Measurements from ENCODE around the gene TMEM25.
"Not testable (repeated sequence)": the region's sequence is repeated elsewhere in the genome, so short reads cannot be mapped to it uniquely, and the experiment has no call there.

TMEM25 gene

DNA sequence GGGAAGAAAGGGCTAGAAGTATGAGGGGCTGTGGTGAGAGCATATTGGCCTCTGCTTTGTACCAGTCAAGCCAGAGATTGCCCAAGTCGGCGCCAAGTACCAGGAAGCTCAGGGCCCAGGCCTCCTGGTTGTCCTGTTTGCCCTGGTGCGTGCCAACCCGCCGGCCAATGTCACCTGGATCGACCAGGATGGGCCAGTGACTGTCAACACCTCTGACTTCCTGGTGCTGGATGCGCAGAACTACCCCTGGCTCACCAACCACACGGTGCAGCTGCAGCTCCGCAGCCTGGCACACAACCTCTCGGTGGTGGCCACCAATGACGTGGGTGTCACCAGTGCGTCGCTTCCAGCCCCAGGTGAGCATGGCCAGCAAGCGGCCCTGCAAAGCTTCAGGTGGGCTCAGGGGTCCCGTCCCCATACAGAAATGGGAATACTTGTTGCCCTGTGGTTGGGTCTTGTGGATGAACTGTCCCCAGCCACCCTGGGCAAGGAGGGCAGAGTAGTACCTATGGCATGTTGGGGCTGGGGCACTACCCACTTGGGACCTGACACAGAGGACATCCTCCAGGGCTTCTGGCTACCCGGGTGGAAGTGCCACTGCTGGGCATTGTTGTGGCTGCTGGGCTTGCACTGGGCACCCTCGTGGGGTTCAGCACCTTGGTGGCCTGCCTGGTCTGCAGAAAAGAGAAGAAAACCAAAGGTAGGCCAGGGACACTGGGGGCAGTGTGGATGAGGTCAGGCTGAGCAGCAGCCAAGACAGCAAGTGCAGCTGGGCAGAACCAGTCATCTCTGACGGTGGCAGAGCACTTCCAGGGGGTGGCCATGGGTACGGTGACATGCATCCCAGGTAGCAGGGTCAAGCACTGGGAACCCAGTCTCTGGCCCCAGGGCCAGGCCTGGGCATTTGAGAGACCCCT is 2.1 kb downstream of the TMEM25 start:
- no peak for DNase-seq

GRCh38 chr11:118533769-118534729 is 3.1 kb downstream of the TMEM25 start:
- DNase-seq, result no peak

DNA sequence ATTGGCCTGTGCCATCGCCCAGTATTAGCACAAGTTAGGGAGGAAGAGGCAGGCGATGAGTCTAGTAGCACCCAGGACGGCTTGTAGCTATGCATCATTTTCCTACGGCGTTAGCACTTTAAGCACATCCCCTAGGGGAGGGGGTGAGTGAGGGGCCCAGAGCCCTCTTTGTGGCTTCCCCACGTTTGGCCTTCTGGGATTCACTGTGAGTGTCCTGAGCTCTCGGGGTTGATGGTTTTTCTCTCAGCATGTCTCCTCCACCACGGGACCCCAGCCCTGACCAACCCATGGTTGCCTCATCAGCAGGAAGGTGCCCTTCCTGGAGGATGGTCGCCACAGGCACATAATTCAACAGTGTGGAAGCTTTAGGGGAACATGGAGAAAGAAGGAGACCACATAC is 4.3 kb downstream of the TMEM25 start:
- DNase-seq, result no peak

- DNase-seq, result no peak
These were observed 5.7 kb downstream of the TMEM25 start for GRCh38 chr11:118536726-118537125.

GRCh38 chr11:118537409-118537980 is 6.5 kb downstream of the TMEM25 start:
- DNase-seq, result no peak

DNA sequence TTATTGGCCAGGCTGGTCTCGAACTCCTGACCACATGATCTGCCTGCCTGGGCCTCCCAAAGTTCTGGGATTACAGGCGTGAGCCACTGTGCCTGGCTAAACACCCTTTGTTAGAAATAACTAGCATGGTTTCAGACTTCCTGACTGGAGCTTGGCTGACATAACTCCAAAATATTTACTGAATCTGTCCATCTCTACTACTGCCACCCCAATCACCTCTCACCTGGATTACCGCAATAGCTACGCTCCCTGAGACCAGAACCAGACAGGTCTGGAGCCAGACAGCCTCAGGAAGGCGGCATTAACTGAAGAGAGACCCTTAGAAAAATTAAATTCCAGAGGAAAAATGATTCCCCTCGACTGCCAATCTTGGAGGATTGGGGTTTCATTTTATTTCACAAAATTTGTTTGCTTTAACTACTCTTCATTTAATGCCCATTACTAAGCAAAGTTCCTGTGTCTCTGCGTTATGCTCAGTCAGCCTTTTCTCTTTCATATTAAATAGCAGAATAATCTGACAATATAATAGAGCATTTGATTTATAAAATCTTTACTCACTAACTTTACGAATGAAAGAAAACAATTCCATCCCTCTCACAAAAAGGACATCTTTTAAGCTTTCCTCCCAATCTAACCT is 13.1 kb downstream of the TMEM25 start:
- DNase-seq, result no peak

- DNase-seq, result no peak
These were observed 13.6 kb downstream of the TMEM25 start for GRCh38 chr11:118544647-118545010.

DNA sequence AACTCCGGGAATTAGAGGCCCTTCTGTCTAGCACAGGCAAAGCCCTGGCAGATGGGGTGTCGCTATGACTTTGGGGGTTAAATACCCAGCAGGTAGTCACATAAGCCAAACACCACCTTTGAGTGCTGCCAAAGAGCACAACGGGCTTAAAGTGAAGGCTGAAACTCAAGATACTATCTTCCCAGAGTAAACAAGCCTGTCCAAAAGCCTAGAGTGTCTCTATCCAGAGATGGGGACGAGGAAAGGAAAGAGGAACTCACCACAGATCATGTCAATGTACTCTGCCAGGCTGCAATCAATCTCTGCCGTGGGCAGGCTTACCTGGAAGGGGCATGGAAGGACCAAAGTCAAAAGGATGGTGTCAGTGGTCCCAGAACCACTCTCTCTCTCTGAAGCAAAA is 14.5 kb downstream of the TMEM25 start:
- no peak for DNase-seq

- DNase-seq, result no peak
These were observed 16.1 kb downstream of the TMEM25 start for GRCh38 chr11:118547132-118547531.

GRCh38 chr11:118552341-118552740 is 21.3 kb downstream of the TMEM25 start:
- DNase-seq, result no peak

- no peak for DNase-seq
These were observed 29.8 kb downstream of the TMEM25 start for GRCh38 chr11:118560806-118561205.

GRCh38 chr11:118565051-118565450 is 34.1 kb downstream of the TMEM25 start:
- no peak for DNase-seq

GRCh38 chr11:118569670-118570069 is 38.7 kb downstream of the TMEM25 start:
- DNase-seq, result no peak

DNA sequence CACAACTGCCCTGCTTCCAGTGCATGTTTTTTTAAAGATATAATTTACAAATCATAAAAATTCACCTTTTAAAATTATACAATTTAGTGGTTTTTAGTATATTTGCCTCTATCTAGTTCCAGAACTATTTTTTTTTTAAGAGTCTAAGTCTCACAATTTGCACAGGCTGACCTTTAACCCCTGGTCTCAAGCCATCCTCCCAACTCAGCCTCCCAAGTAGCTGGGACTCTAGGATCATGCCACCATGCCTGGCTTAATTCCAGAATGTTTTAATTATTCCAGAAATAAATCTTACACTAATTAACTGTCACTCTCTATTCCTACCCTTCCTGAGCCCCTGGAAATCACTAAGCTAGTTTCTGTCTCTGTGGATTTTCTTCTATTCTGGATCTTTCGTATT is 39.8 kb downstream of the TMEM25 start:
- DNase-seq, result no peak

DNA sequence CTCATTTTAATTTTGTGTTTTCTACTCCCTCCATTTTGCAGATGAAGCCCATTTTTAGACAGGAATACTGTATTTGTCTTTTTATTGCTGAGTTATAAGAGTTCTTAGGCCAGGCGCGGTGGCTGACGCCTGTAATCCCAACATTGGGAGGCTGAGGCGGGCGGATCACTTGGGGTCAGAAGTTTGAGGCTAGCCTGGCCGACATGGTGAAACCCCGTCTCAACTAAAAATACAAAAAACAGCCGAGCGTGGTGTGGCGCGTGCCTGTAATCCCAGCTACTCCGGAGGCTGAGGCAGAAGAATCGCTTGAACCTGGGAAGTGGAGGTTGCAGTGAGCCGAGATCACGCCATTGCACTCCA is 40.7 kb downstream of the TMEM25 start:
- DNase-seq, result peak; percentile 21

GRCh38 chr11:118572061-118572980 is 41.3 kb downstream of the TMEM25 start, which contains the start of gene ARCN1:
ARCN1 (plus strand) TSS chr11:118572409; CDS start chr11:118572548, 139 bp downstream.
- DNase-seq, result peak; percentile 85

- peak; percentile 51 for DNase-seq
These were observed 42.1 kb downstream of the TMEM25 start for GRCh38 chr11:118572981-118573550.

GRCh38 chr11:118574636-118575035 is 43.6 kb downstream of the TMEM25 start:
- no peak for DNase-seq

DNA sequence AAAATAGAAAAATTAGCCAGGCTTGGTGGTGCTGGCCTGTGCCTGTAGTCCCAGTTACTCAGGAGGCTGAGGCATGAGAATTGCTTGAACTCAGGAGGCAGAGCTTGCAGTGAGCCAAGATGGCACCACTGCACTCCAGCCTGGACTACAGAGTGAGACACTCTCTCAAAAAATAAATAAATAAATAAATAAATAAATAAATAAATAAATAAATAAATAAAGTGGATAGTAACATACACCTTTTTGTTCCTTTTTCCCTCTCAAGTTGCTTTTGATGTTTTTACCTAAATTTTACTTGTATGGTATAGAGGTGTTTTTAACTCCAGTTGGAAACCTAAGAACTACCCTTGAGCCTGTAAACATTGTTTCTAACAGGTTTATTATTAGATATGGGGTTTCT is 47.0 kb downstream of the TMEM25 start:
- not testable (repeated sequence) for DNase-seq

DNA sequence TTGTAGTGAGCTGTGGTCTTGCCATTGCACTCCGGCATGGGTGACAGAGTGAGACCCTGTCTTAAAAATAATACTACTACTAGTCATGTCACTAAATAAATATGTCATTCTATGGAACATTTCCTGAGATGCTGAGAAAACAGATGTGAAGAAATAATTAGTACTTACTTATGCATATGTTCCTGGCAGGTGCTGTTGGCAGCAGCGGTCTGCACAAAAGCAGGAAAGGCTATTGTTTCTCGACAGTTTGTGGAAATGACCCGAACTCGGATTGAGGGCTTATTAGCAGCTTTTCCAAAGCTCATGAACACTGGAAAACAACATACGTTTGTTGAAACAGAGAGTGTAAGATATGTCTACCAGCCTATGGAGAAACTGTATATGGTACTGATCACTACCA is 50.1 kb downstream of the TMEM25 start:
- no peak for DNase-seq
